ENCODE measurements around the gene TPD52L1. TPM values are rescaled to one million over a fixed set of nuclear protein-coding genes. Genes with fewer than 3 reads are reported as not detected.

Gene TPD52L1
- total RNA-seq, 3 donors from 2014 or later (not counting 1 experiment from before 2014, with no cell fraction given): 1.2 TPM; not detected in 1

DNA sequence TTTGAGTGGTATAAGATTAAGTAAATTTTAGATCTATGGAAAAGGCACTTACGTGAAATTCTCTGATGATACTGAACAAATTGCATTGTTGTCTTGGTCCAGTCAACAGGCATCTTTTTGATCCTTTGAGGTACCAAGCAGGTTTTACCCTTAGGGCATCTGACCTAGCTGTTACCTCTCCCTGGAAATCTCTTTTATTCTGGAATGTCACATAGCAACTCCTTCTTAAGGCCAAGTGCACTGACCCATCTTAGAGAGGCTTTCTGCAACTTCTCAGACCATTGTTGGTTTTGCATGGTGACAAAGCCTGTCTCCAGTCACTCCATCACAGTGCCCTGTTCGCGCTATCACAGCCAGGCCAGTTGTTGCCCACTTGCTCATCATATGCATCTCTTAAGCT is 42.0 kb downstream of the TPD52L1 start:
- H3K4me3 Mint-ChIP-seq: no peak overlapping the region
- peaks cover 6% of the 10 kb centered on the region in 2 donors for H3K4me1 Mint-ChIP-seq
- ATAC-seq (no peak), DNase-seq (no peak)
- no peaks in the 10 kb centered on the region for H3K36me3 Mint-ChIP-seq
- intact Hi-C loops (cut with micrococcal nuclease): no loop called here
- H3K9me3 Mint-ChIP-seq: no peaks in the 10 kb centered on the region
- no peaks in the 10 kb centered on the region for H3K27me3 ChIP-seq (ENCODE audit: control insufficient read depth, insufficient read depth, low read length)
- H3K36me3 ChIP-seq (ENCODE audit: control insufficient read depth, insufficient read depth, low read length): no peaks in the 10 kb centered on the region
- peaks cover 6% of the 10 kb centered on the region for H3K4me1 ChIP-seq (ENCODE audit: control insufficient read depth, insufficient read depth, low read length)
- H3K9me3 ChIP-seq (ENCODE audit: control insufficient read depth, insufficient read depth, low read length): no peaks in the 10 kb centered on the region
- TF ChIP-seq, protein P1, sequence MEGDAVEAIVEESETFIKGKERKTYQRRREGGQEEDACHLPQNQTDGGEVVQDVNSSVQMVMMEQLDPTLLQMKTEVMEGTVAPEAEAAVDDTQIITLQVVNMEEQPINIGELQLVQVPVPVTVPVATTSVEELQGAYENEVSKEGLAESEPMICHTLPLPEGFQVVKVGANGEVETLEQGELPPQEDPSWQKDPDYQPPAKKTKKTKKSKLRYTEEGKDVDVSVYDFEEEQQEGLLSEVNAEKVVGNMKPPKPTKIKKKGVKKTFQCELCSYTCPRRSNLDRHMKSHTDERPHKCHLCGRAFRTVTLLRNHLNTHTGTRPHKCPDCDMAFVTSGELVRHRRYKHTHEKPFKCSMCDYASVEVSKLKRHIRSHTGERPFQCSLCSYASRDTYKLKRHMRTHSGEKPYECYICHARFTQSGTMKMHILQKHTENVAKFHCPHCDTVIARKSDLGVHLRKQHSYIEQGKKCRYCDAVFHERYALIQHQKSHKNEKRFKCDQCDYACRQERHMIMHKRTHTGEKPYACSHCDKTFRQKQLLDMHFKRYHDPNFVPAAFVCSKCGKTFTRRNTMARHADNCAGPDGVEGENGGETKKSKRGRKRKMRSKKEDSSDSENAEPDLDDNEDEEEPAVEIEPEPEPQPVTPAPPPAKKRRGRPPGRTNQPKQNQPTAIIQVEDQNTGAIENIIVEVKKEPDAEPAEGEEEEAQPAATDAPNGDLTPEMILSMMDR (IDR thresholded peaks at IDR 0.05): no peak
- H3K27me3 Mint-ChIP-seq (ENCODE audit: low read depth in 2 of 2): peaks cover 0 to 8% of the 10 kb centered on the region in 2 donors
- H3K27ac ChIP-seq (ENCODE audit: low read length): no peak overlapping the region
- H3K4me3 ChIP-seq (ENCODE audit: low read length): no peak overlapping the region
- WGBS (ENCODE audit: insufficient coverage): 100% methylated on average over 3 of the region's 3 CpGs
- H3K27ac Mint-ChIP-seq: no peak overlapping the region

DNA sequence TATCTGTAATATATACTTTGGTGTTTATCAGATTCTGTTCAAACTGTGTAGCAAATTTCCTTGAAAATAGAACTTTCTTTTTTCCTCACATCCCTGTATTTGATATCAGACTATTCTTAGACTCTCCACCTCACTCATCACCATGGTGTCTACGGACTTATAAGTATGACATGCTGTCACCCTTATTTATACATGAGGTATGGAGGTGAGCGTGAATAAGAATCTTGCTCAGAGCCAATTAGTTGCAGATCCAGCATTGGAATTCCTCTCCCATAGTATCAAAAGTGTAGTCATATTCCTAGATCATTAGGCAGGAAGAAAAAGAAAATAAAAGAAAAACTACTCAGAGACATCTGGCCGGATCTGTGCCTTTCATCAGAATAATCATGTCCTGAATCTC is 43.0 kb downstream of the TPD52L1 start:
- no peak overlapping the region for H3K4me3 Mint-ChIP-seq
- Histone ChIP-seq H3K36me3 (ENCODE audit: control insufficient read depth, insufficient read depth, low read length) (no peaks in the 10 kb centered on the region), H3K27ac (ENCODE audit: low read length) (no peak overlapping the region), H3K9me3 (ENCODE audit: control insufficient read depth, insufficient read depth, low read length) (no peaks in the 10 kb centered on the region), H3K27me3 (ENCODE audit: control insufficient read depth, insufficient read depth, low read length) (no peaks in the 10 kb centered on the region), H3K4me3 (ENCODE audit: low read length) (no peak overlapping the region), H3K4me1 (ENCODE audit: control insufficient read depth, insufficient read depth, low read length) (peaks cover 6% of the 10 kb centered on the region)
- no peak for DNase-seq
- peaks cover 5 to 8% of the 10 kb centered on the region in 2 donors for H3K27me3 Mint-ChIP-seq (ENCODE audit: low read depth in 2 of 2)
- TF ChIP-seq, protein P1 (IDR thresholded peaks at IDR 0.05): no peak
- peaks cover 6% of the 10 kb centered on the region in 2 donors for H3K4me1 Mint-ChIP-seq
- intact Hi-C loops (cut with micrococcal nuclease): no loop called here
- no peaks in the 10 kb centered on the region for H3K36me3 Mint-ChIP-seq
- H3K9me3 Mint-ChIP-seq: no peaks in the 10 kb centered on the region
- no peak overlapping the region for H3K27ac Mint-ChIP-seq
- no peak for ATAC-seq
- 75% methylated on average over 1 of the region's 3 CpGs for WGBS (ENCODE audit: insufficient coverage)

DNA sequence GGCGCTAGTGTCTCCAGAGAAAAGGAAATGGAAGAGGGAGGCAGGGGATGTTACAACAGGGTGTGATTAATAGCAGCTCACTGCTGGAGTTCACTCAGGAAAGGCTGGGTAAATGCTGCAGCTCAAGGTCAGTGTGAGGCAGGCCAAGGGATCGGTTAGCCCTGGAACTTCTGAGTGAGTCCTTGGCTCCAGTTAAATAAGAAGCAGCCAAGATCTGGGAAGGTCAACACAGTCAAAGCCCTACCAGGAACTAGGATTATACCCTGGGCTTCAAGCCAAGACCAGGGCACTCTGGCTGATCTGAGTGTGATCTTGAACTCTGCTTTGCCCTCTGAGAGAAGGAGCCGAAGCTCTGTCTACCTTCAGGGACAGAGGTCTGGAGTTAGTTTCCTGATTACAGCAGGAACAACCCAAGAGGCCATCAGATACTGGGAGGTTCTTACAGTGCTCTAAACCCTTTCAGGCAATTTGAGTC is 44.3 kb downstream of the TPD52L1 start:
- Mint-ChIP-seq H3K4me1 (peaks cover 6% of the 10 kb centered on the region in 2 donors), H3K4me3 (no peak overlapping the region), H3K27ac (no peak overlapping the region), H3K27me3 (ENCODE audit: low read depth in 2 of 2) (peaks cover 5 to 8% of the 10 kb centered on the region in 2 donors), H3K9me3 (no peaks in the 10 kb centered on the region), H3K36me3 (no peaks in the 10 kb centered on the region)
- Histone ChIP-seq H3K4me3 (ENCODE audit: low read length) (no peak overlapping the region), H3K27ac (ENCODE audit: low read length) (no peak overlapping the region), H3K9me3 (ENCODE audit: control insufficient read depth, insufficient read depth, low read length) (no peaks in the 10 kb centered on the region), H3K4me1 (ENCODE audit: control insufficient read depth, insufficient read depth, low read length) (no peaks in the 10 kb centered on the region), H3K27me3 (ENCODE audit: control insufficient read depth, insufficient read depth, low read length) (no peaks in the 10 kb centered on the region), H3K36me3 (ENCODE audit: control insufficient read depth, insufficient read depth, low read length) (no peaks in the 10 kb centered on the region)
- DNase-seq: no peak
- TF ChIP-seq, protein P1 (IDR thresholded peaks at IDR 0.05): no peak
- WGBS (ENCODE audit: insufficient coverage): 81% methylated on average over 3 of the region's 3 CpGs
- no peak for ATAC-seq
- intact Hi-C loops (cut with micrococcal nuclease): no loop called here

DNA sequence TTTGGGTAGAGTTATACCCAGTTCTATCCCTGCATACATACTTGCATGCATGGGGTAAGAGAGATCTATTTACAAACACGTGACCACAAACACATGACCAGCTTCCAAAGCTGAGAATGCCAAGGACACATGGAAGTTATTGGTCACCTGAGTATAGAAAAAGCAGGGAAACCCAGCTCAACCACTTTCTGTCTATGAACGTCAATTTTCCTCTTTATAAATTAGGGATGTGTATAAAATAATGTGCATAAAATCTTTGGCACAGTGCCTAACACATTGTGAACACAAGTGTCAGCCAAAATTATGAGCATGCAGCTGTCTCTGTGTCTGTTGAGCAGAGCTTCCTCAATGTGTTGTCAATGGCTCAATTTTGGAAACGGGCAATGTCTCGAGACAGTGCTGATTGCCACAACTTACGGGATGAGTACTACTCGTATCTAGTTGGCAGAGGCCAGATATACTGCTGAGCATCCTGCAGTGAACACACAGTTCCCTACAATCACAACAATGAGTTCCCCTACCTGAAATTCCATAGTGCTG is 44.9 kb downstream of the TPD52L1 start:
- Mint-ChIP-seq H3K4me3 (no peak overlapping the region), H3K36me3 (no peaks in the 10 kb centered on the region), H3K9me3 (no peaks in the 10 kb centered on the region), H3K4me1 (peaks cover 6% of the 10 kb centered on the region in 2 donors), H3K27me3 (ENCODE audit: low read depth in 2 of 2) (peaks cover 5 to 8% of the 10 kb centered on the region in 2 donors), H3K27ac (no peak overlapping the region)
- TF ChIP-seq, protein P1 (IDR thresholded peaks at IDR 0.05): no peak
- Histone ChIP-seq H3K27ac (ENCODE audit: low read length) (no peak overlapping the region), H3K27me3 (ENCODE audit: control insufficient read depth, insufficient read depth, low read length) (no peaks in the 10 kb centered on the region), H3K4me3 (ENCODE audit: low read length) (no peak overlapping the region), H3K36me3 (ENCODE audit: control insufficient read depth, insufficient read depth, low read length) (no peaks in the 10 kb centered on the region), H3K4me1 (ENCODE audit: control insufficient read depth, insufficient read depth, low read length) (no peaks in the 10 kb centered on the region), H3K9me3 (ENCODE audit: control insufficient read depth, insufficient read depth, low read length) (no peaks in the 10 kb centered on the region)
- DNase-seq (no peak), ATAC-seq (no peak)
- WGBS (ENCODE audit: insufficient coverage): 77% methylated on average over 5 of the region's 6 CpGs
- intact Hi-C loops (cut with micrococcal nuclease): no loop called here

Data from natural killer cell (primary cell).